NCI-H1048 (cell line): ENCODE measurements around the gene C2CD2.

ENCODE experiments used
- DNase-seq: peaks from one replicate; lab custom pipeline; 2025; lab: John Stamatoyannopoulos, UW

Gene C2CD2

GRCh38 chr21:41914358-41914757 is 39.5 kb downstream of the C2CD2 start:
- no peak for DNase-seq

GRCh38 chr21:41913230-41913629 is 40.6 kb downstream of the C2CD2 start:
- no peak for DNase-seq

DNA sequence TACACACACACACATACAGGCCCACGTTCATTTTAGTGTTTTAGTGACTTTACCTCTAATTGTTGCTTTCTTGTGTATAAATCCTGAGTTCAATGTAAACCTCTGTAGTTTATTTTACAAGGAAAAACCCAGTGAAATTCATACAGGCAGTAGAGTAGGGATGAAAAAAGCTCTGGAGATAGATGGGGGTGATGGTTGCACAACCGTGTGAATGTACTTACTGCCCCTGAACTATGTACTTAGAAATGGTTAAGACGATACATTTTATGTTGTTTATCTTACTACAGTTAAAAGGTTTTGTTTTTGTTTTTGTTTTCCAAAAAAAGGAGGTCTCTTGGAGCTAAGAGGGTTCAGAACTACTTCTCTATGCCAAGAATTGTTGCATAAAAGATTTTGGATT is 45.0 kb downstream of the C2CD2 start:
- no peak for DNase-seq

GRCh38 chr21:41907496-41908258 is 46.1 kb downstream of the C2CD2 start:
- DNase-seq = no peak

DNA sequence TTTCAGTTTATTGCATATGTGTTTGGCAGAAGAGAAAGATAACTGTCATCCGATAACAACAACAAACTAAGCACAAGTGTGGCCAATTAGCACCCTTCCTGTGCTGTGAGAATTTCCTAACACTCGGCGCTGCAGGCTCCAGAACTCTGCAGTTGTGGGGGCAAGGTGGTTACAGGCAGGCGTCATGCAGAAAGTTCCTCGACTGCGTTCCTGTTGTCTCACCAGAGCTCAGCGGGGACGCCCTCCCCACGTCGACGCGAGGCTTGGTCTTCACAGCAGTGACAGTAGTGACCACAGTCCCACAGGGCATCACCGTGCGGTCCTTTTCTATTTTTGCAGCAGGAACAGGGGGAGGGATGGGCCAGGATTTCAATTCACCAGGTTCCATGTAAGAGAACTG is 47.0 kb downstream of the C2CD2 start:
- DNase-seq = no peak

DNA sequence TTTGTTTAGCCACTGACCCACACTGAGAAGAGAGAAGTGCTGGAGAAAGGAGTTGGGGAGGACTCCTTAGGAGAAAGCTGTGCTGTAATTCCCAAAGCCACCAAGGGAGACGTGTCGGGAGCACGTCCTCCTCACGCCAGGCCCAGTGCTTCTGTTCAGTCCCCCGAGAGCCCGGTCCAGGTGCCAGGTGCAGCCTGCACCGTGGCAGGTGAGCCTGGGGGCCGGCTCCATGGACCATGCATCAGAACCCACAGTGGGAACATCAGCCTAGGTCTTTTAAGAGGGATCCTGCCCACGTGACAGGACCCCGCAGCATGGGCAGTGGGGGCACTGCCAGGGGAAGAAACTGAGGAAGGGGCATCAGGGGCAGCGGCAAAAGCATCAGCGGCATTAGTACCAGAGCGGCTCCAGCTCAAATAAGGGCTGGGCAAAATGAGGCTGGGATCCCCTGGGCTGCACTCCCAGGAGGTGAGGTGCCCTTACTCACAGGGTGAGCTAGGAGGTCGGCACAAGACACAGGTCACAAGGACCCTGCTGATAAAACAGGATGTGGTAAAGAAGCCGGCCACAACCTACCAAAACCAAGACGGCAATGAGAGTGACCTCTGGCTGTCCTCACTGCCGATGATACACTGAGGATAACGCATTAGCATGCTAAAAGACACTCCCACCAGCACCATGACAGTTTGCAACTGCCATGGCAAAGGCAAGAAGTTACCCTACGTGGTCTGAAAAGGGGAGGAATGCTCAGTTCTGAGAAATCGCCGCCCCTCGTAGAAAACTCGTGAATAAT is 50.1 kb downstream of the C2CD2 start:
- no peak for DNase-seq

DNA sequence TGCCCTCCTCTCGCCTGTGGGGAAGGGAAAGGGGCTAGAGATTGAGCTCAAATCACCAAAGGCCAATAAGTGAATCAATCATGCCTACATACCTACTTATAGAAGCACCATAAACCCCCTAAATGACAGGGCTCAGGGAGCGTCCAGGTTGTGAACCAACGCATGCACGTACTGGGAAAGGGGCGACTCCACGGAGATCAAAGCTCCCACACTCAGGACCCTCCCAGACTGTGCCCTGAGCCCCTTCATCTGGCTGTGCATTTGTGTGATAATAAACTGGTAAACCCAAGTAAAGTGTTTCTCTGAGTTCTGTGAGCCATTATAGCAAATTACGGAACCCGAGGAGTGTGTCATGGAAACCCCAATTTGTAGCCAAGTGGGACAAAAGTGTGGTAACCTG is 50.9 kb downstream of the C2CD2 start:
- no peak for DNase-seq

DNA sequence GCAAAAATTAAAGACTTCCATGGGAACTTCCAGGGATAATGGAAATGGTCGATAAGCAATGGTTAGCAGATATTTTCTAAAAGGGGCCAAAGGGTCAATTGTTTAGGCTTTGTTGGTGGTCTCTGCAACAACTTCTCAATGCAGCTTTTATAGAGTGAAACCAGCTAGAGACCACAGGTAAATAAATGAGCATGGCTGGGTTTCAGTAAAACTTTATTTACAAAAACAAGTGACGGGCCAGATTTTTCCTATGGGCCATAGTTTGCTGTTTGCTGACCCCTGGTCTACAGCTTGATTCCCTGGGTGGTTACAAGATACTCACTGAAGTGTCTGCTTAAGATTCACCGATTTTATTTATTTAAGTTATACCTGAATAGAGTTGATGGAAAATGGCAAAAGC is 52.0 kb downstream of the C2CD2 start:
- DNase-seq = no peak

- no peak for DNase-seq
Observed at GRCh38 chr21:41901099-41901498, 52.7 kb downstream of the C2CD2 start.

DNA sequence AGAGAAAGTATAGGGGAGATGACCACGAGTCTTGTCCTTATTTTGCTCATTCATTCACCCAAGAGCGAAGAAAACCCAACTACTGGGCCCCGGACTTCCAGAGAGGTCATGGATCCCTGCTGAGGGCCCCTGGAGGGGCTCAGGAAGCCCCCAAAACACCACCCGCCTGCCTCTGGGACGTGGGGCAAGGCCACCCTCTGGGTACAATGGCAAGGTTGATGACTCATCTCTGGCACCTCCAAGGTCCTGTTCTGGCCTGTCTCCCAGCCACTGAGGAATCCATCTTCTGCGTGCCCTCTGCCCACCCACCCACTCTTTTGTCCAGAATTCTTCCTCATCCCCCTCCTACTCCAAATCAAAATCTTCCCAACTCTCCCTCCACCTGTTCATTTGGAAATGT is 53.4 kb downstream of the C2CD2 start:
- DNase-seq = no peak

DNA sequence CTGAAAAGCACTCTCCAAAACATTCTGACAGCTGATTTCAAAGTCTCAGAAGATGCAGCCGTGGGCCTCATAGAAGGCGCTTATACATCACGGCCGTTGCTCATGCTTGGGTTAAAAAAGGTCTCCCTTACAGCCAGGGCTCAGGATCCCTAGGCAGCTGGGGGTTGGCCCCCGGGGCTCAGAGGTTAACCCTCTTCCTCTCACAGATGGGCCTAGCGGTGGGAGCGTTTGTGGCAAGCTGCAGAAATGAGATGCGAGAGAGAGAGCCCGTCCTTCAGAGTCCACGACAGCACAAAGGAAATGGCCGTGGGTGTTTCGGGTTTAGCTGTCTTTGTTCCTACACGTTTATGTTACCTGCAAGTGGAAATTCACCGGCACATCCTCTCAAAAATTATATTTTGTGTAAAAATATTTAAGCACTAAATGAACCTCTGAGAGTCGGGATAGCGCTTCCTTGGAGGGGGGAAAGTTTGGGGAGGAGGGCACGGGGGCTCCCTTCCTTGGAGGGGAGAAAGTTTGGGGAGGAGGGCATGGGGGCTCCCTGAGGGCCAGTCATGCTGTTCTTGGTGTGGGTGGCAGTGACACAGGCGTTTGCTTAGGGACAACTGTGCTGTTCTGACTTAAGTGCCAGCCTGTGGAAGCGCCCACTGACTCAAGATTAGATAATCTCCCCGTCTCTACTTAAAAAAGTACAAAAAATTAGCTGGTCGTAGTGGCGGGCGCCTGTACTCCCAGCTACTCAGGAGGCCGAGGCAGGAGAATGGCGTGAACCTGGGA is 54.2 kb downstream of the C2CD2 start:
- no peak for DNase-seq

GRCh38 chr21:41898998-41899397 is 54.8 kb downstream of the C2CD2 start:
- DNase-seq = no peak

GRCh38 chr21:41897700-41898099 is 56.1 kb downstream of the C2CD2 start:
- DNase-seq = no peak

DNA sequence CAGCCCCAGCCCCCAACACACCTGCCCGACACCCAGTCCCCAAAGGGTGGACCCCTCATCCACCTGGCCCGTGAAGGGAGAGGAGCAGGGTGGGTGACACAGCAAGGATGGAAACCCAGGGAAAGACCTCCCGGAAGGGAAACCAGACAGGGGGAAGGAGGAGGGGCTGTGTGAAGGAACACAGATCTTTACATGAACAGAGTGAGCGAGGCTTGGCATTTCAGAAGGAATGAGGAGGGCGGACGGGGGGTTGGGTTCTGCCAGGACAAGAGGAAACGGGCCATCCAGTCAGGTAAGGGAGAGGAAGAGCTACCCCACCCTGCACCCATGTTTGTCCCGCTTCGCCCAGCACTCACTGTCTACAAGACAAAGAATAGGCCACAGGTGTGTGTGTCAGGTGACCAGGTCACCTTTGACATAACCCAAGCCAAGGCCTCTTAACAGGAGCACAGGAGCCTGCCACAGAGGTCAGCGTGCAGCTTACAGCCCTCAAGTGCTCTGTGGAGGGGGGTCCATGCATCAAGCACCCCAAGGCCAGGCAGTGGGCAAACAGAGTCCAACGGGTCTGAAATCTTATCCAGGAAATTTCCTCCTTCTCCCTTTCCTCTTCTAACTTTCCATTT is 56.7 kb downstream of the C2CD2 start:
- no peak for DNase-seq

DNA sequence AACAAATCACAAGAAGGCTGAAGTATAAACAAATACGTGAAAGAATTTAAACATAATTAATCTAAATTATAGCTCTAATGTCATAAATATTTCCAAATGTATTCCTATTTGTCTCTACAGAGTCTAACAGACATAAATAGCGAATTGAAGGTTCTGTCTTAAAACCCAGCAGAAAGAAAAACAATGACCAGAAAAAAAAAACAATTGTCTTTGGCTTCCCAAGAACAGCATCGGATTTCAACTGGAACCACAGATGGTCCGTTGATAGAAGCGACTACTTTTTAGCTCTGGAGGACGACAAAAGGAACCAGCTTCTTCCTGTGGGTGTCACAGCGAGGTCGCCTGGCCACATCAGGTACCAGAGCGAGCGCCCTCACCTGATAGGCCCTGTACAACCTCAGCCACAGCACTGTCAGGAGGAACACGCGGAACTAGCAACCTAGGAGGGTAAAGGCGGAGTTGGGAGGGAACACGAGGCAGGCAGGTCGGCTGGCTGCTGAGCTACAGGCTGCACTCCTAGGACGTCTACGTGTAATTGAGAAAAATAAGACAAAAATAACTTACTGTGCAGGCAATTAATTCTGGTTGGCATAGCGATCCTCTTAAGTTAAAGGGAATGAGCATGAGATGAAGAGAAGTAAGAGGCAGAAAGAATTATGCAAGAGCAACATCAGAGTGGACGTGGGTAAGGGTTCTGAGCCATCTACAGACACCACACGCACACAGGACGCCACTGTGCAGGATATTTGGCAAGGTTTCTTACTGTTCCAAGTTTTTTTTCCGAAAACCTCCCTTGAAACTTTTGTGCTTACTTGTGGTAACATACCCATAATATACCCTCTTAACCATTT is 58.0 kb downstream of the C2CD2 start:
- DNase-seq = no peak

DNA sequence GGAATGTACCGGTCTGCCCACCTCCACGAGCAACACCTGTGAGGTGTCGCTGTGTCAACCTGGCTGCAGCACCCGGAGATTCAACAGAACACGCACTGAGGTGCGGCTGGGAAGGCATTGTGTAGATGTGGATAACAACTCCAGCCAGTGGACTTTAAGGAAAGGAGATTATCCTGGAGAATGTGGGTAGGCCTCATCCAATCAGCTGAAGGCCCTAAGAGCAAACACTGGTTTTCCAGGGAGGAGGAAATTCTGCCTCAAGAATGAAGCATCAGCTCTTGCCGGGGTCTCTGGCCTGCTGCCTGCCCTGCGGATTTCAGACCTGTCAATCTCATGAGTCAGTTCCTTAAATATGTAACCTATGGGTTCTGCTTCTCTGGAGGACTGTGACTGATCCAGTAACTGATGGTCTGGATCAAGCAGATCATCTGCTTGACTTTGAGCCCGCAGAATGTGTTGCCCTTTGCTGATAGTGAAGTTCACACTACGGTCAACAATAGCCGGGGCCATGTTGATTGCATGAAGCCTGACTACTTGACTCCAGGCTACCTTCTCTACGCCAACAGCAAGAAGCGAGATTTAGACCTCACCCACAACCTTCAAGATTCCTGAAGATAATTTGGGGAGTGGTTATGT is 58.8 kb downstream of the C2CD2 start:
- DNase-seq = no peak

- no peak for DNase-seq
Observed at GRCh38 chr21:41894511-41894910, 59.3 kb downstream of the C2CD2 start.

DNA sequence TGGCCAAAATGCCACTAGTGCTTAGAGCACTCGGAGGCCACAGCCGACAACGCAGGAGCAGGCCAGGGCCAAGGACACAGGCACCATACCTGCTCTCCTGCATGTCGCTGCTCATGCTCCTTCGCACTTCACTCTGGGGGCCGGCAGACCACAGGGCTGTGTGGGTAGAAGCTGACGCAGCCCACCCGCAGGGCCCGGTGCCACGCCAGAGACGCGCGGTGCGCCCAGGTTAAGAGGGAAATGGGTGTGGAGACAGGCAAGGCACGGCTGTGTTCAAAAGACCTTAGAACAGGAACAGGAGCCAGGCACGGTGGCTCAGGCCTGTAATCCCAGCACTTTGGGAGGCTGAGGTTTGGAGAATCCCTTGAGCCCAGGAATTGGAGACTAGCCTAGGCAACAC is 61.1 kb downstream of the C2CD2 start:
- DNase-seq = no peak

DNA sequence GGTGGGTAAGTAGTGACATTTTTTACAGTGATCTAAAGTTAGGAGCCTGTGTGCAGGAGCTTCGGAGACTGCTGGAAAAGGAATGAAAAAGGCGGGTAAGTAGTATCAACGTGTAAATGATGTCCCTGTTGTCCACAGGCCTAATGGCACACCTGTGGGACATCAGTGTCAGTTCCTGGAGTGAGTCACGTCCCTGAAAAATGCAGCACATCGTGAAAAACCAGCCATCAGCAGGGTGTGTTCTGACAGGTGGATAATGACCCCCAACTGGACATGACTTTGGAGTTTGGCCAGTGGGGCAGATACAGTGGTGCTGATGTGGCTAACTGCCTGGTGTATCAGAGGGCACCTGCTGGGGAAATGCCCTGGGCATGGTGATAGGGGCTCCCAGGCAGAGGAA is 62.7 kb downstream of the C2CD2 start:
- DNase-seq = no peak

GRCh38 chr21:41890355-41890754 is 63.5 kb downstream of the C2CD2 start:
- DNase-seq = no peak
